ENCODE measurements around the gene C19orf53. TPM values are rescaled to one million over a fixed set of nuclear protein-coding genes. Genes with fewer than 3 reads are reported as not detected.
A peak's percentile ranks its signal among the peaks of the same experiment; 100 is the strongest.

Gene C19orf53
- total and polyA plus RNA-seq, 2 donors from 2014 or later: 62.7 to 264 TPM

DNA sequence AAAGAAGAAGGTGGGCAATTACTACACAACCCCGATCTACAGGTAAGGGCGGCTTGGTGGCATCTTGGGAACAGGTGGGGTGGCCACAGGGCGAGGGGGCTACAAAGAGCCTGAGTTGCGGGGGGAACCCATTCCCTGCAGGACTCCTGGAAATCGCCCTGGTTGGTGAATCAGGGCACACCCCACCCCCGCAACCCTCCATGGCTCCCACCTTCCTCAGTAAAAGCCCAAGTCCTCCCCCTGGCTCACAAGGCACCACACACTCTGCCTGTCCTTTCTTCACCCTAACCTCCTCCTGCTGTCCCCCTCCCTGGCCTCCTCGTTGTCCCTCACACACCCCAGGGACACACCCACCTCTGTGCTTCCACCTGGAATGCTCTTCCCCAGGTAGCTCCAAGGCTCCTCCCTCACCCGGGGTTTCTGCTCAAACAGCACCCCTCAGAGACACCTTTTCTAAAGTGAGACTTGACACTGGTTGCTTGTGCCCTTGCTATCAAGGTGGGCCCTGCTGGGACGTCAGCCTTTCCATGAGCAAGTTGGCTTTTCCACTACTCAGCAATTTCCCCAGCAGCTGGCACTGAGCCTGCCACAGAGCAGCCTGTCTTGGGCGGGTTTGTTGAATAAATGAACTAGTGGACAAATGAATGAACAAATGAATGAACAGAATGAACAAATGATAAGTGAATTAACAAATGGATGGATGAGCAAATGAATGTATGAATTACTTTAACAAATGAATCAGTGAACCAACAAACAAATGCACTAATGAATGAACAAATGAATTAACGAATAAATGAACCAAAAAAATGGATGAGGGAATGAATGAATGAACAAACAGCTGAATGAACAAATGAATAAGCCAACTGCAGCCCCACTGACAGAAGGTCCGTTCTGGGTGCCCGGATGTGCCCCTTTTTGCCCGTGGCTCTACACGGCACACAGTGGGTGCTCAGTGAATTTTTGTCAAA, 16.2 kb upstream of the C19orf53 start:
- H3K27ac ChIP-seq (ENCODE audit: low read depth in 2 of 2, low read length in 2 of 2): no peak overlapping the region
- TF ChIP-seq, protein P1, sequence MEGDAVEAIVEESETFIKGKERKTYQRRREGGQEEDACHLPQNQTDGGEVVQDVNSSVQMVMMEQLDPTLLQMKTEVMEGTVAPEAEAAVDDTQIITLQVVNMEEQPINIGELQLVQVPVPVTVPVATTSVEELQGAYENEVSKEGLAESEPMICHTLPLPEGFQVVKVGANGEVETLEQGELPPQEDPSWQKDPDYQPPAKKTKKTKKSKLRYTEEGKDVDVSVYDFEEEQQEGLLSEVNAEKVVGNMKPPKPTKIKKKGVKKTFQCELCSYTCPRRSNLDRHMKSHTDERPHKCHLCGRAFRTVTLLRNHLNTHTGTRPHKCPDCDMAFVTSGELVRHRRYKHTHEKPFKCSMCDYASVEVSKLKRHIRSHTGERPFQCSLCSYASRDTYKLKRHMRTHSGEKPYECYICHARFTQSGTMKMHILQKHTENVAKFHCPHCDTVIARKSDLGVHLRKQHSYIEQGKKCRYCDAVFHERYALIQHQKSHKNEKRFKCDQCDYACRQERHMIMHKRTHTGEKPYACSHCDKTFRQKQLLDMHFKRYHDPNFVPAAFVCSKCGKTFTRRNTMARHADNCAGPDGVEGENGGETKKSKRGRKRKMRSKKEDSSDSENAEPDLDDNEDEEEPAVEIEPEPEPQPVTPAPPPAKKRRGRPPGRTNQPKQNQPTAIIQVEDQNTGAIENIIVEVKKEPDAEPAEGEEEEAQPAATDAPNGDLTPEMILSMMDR (IDR thresholded peaks at IDR 0.05; ENCODE audit: borderline replicate concordance, extremely low read depth, insufficient read depth): no peak
- peaks cover 8 to 45% (median 30%) of the 10 kb centered on the region in 3 donors for H3K36me3 ChIP-seq (ENCODE audit: control insufficient read depth in 2 of 3, insufficient read depth in 3 of 3, low read length in 3 of 3)
- H3K27me3 ChIP-seq (ENCODE audit: control insufficient read depth, insufficient read depth, low read length): no peaks in the 10 kb centered on the region
- no peaks in the 10 kb centered on the region for H3K9me3 ChIP-seq (ENCODE audit: control insufficient read depth in 2 of 3, insufficient read depth in 1 of 3, low read length in 3 of 3)
- no peak for FAIRE-seq
- H3K4me3 ChIP-seq (ENCODE audit: low read length in 3 of 3): no peak overlapping the region
- DNase-seq: no peak
- no peaks in the 10 kb centered on the region for H3K4me1 ChIP-seq (ENCODE audit: control insufficient read depth in 2 of 3, insufficient read depth in 2 of 3, low read depth in 1 of 3, low read length in 3 of 3)
- no peak overlapping the region for H3K9ac ChIP-seq (ENCODE audit: low read length in 3 of 3)
- intact Hi-C loops (cut with DNase I): no loop called here

DNA sequence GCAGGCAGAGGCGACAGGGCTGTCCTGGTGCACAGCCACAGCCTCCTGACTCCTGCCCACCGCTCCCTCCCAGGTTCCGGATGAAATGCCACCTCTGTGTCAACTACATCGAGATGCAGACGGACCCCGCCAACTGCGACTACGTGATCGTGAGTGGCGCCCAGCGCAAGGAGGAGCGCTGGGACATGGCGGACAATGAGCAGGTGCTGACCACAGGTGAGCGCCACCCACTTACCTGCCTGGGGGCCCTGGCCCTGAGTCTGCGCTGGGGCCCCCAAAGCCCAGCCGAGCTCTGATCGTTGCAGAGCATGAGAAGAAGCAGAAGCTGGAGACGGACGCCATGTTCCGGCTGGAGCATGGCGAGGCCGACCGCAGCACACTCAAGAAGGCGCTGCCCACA, 15.5 kb upstream of the C19orf53 start:
- intact Hi-C loops (cut with DNase I): no loop called here
- TF ChIP-seq, protein P1 (IDR thresholded peaks at IDR 0.05; ENCODE audit: borderline replicate concordance, extremely low read depth, insufficient read depth): no peak
- FAIRE-seq: no peak

GRCh38 chr19:13761423-13761822, 12.8 kb upstream of the C19orf53 start:
- DNase-seq: peak in 1 of 5 donors; percentile 24
- no peak overlapping the region for H3K4me3 ChIP-seq (ENCODE audit: low read length in 3 of 3)
- H3K27ac ChIP-seq (ENCODE audit: low read depth in 2 of 2, low read length in 2 of 2): no peak overlapping the region
- TF ChIP-seq, protein P1 (IDR thresholded peaks at IDR 0.05; ENCODE audit: borderline replicate concordance, extremely low read depth, insufficient read depth): no peak
- peaks cover 0 to 9% (median 8%) of the 10 kb centered on the region in 3 donors for H3K4me1 ChIP-seq (ENCODE audit: control insufficient read depth in 2 of 3, insufficient read depth in 2 of 3, low read depth in 1 of 3, low read length in 3 of 3)
- no peaks in the 10 kb centered on the region for H3K27me3 ChIP-seq (ENCODE audit: control insufficient read depth, insufficient read depth, low read length)
- peaks cover 2 to 25% (median 17%) of the 10 kb centered on the region in 3 donors for H3K36me3 ChIP-seq (ENCODE audit: control insufficient read depth in 2 of 3, insufficient read depth in 3 of 3, low read length in 3 of 3)
- intact Hi-C loops (cut with DNase I): no loop called here
- no peak for FAIRE-seq
- H3K9me3 ChIP-seq (ENCODE audit: control insufficient read depth in 2 of 3, insufficient read depth in 1 of 3, low read length in 3 of 3): no peaks in the 10 kb centered on the region
- no peak overlapping the region for H3K9ac ChIP-seq (ENCODE audit: low read length in 3 of 3)

More for the DNA sequence above, 15.5 kb upstream of the C19orf53 start:
- Histone ChIP-seq H3K4me1 (ENCODE audit: control insufficient read depth in 2 of 3, insufficient read depth in 2 of 3, low read depth in 1 of 3, low read length in 3 of 3) (peaks cover 0 to under 1% (median 0%) of the 10 kb centered on the region in 3 donors), H3K4me3 (ENCODE audit: low read length in 3 of 3) (no peak overlapping the region), H3K9ac (ENCODE audit: low read length in 3 of 3) (no peak overlapping the region), H3K36me3 (ENCODE audit: control insufficient read depth in 2 of 3, insufficient read depth in 3 of 3, low read length in 3 of 3) (peaks cover 8 to 45% (median 29%) of the 10 kb centered on the region in 3 donors), H3K27ac (ENCODE audit: low read depth in 2 of 2, low read length in 2 of 2) (no peak overlapping the region), H3K9me3 (ENCODE audit: control insufficient read depth in 2 of 3, insufficient read depth in 1 of 3, low read length in 3 of 3) (no peaks in the 10 kb centered on the region), H3K27me3 (ENCODE audit: control insufficient read depth, insufficient read depth, low read length) (no peaks in the 10 kb centered on the region)
- no peak for DNase-seq
